ENCODE results near the gene PPM1D.

- TF ChIP-seq EZH2 (IDR thresholded peaks at IDR 0.05) (no peak), POLR2AphosphoS5 (IDR thresholded peaks at IDR 0.05; ENCODE audit: borderline replicate concordance, low read depth, low read length) (no peak), FOXP2 (optimal IDR thresholded peaks at IDR 0.05; ENCODE audit: control extremely low read depth, extremely low read length, insufficient read depth) (no peak)
These were observed 65.6 kb downstream of the PPM1D start for GRCh38 chr17:60665602-60666001.
